IPS-20b (cell line): Measurements from ENCODE around the gene TENM3.

Experiments used
- H3K27ac ChIP-seq: one replicate; pipeline ENCODE4 v1.5.1; 2013; ENCODE audit warnings: low read length
- H3K27me3 ChIP-seq: 2 replicates; pipeline ENCODE4 v1.6.1; 2013; ENCODE audit warnings: mild to moderate bottlenecking, low read length, inconsistent platforms; ENCODE audit not compliant: insufficient read depth
- H3K36me3 ChIP-seq: 2 replicates; pipeline ENCODE4 v1.6.1; 2013; ENCODE audit warnings: low read depth, mild to moderate bottlenecking, inconsistent platforms, low read length, moderate library complexity; ENCODE audit not compliant: insufficient read depth
- H3K4me1 ChIP-seq: 2 replicates; pipeline ENCODE4 v1.6.1; 2013; ENCODE audit warnings: mild to moderate bottlenecking, control low read depth, inconsistent platforms, low read length, moderate library complexity; ENCODE audit not compliant: insufficient read depth
- H3K4me3 ChIP-seq: 2 replicates; pipeline ENCODE4 v1.5.1; 2013; ENCODE audit warnings: mild to moderate bottlenecking, low read length, inconsistent platforms
- H3K9ac ChIP-seq: 2 replicates; pipeline ENCODE4 v1.6.1; 2013; ENCODE audit warnings: low read depth, mild to moderate bottlenecking, inconsistent platforms, low read length, moderate library complexity
- H3K9me3 ChIP-seq: 2 replicates; pipeline ENCODE4 v1.6.1; 2013; ENCODE audit warnings: mild to moderate bottlenecking, low read depth, low read length, inconsistent platforms; ENCODE audit not compliant: insufficient read depth

The TENM3 gene

DNA sequence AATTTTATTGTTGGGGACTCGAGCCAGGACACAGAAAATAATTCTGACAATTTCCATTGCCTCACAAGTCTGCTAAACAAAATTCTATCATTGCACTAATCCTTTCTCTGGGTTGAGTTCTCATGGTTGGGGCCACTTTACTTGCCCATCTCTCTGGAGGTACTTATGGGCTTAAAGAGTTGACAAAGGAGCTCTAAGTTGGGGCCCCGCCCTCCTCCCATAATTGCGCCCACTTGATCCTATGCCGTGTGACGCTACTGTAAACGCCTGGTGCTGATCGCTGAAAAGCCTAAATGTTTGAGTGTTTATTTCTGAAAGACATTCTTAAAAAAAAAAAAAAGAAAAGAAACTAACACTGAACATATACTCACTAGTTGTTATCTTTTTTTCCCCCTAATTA lies 103.0 kb downstream of the TENM3 start:
- Histone ChIP-seq H3K9ac (no peak overlapping the region), H3K4me3 (no peak overlapping the region), H3K9me3 (no peaks in the 10 kb centered on the region), H3K36me3 (no peaks in the 10 kb centered on the region), H3K27ac (no peak overlapping the region), H3K27me3 (no peaks in the 10 kb centered on the region), H3K4me1 (peaks cover 25% of the 10 kb centered on the region; the same call in 1 of the 2 replicates)

DNA sequence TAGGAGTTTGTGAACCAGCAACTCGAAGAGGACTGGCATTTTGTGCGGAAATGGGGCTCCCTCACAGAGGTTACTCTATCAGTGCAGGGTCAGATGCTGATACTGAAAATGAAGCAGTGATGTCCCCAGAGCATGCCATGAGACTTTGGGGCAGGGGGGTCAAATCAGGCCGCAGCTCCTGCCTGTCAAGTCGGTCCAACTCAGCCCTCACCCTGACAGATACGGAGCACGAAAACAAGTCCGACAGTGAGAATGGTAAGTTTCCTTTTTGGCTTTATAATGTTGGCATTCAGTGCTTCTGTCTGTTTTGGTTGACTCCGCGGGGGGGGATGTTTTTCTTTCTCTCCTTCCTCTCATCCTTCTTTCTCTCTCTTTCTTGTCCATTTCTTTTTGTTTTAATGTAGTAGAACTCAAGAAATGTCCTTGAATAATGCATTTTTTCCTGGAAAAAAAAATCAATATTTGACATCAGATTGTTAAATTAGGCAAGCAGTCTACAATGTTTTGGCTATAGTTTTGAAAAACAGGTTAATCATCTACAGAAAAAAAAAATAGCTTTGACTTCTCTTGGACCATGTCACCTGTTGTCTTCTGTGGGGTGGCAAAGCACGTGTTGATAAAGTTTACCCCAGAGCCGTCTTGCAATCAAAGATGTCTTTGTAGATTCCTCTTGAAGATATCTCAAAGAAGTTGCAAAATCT lies 103.6 kb downstream of the TENM3 start:
- no peaks in the 10 kb centered on the region for H3K36me3 ChIP-seq

DNA sequence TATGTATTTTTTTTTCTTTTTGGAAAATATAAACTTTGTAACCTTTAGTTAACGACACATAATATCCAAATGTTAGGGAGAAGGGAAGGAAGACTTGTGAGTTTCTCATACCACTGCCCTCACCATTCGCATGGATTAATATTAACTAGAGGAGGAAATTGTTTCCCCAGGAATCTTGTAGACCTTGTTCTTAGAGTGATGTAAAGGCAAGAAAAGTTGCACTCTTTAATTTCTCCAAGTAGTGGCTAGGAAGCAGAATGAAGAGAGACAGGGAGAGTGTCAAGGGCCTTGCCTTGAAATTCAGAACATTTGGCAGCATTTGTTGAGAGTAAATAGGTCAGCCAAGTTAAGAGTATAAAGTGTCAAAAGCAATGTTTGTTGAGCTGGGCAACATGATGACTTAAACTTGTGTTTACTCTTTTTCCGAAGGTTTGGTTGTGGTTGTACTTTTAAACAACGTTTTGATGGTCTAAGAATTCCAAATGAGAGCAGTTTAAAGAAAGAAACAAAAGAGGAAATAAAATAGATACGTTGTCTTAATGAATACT lies 105.7 kb downstream of the TENM3 start:
- Histone ChIP-seq H3K27ac (no peak overlapping the region), H3K9ac (no peak overlapping the region), H3K4me3 (no peak overlapping the region), H3K36me3 (no peaks in the 10 kb centered on the region), H3K9me3 (no peaks in the 10 kb centered on the region), H3K4me1 (peaks cover 14% of the 10 kb centered on the region; the same call in 1 of the 2 replicates), H3K27me3 (no peaks in the 10 kb centered on the region)

More for the DNA sequence above, 103.6 kb downstream of the TENM3 start:
- Histone ChIP-seq H3K27ac (no peak overlapping the region), H3K4me3 (no peak overlapping the region), H3K9ac (no peak overlapping the region), H3K4me1 (peaks cover 25% of the 10 kb centered on the region; the same call in 1 of the 2 replicates), H3K9me3 (no peaks in the 10 kb centered on the region), H3K27me3 (no peaks in the 10 kb centered on the region)

DNA sequence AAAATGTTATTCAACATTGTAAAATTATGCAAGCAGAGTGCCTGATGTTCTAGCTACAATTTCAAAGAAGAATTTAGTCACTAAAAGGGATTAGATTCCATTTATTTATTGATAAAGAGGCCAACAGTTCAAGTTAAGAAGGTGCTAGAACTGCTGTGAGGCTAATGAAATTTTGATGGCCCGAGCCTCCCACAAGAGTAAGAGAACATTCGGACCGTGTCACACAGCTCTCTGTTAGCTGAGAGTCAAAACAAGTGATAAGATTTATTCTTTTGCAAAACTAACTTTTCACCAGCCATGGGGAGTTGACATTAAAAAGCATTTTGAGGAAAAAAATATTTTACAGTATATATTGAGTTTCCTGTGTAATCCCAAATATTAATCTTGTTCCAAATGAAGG lies 106.8 kb downstream of the TENM3 start:
- Histone ChIP-seq H3K27me3 (no peaks in the 10 kb centered on the region), H3K27ac (no peak overlapping the region), H3K4me3 (no peak overlapping the region), H3K4me1 (peaks cover 3% of the 10 kb centered on the region; the same call in 1 of the 2 replicates), H3K36me3 (no peaks in the 10 kb centered on the region), H3K9ac (no peak overlapping the region), H3K9me3 (no peaks in the 10 kb centered on the region)

DNA sequence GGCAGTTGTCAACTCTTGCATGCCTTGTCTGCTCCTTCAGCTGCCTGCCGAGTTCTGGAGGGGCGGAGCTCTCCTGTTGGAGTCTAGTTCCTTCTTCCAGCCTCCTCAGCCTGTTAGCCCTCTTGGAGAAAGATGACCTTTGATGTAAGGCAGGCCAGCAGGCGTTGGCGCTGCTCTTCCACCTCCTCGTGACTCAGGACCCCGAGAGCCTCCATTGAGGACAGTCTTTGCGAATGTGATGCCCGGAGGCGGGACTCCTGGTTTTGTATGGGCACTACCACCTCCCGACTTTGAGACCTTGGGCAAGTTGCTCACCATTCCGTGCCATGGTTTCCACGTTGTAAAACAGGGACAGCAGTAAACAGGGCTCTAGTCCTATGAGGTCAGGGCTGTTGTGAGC lies 108.3 kb downstream of the TENM3 start:
- H3K36me3 ChIP-seq = no peaks in the 10 kb centered on the region
- H3K27me3 ChIP-seq = no peaks in the 10 kb centered on the region
- no peak overlapping the region for H3K4me3 ChIP-seq
- no peaks in the 10 kb centered on the region for H3K9me3 ChIP-seq
- peaks cover 3% of the 10 kb centered on the region; the same call in 1 of the 2 replicates for H3K4me1 ChIP-seq
- no peak overlapping the region for H3K27ac ChIP-seq
- H3K9ac ChIP-seq = no peak overlapping the region

GRCh38 chr4:182354106-182354505 lies 110.9 kb downstream of the TENM3 start:
- Histone ChIP-seq H3K4me1 (no peaks in the 10 kb centered on the region), H3K4me3 (no peak overlapping the region), H3K9ac (no peak overlapping the region), H3K27me3 (no peaks in the 10 kb centered on the region), H3K9me3 (no peaks in the 10 kb centered on the region), H3K27ac (no peak overlapping the region), H3K36me3 (no peaks in the 10 kb centered on the region)

GRCh38 chr4:182354867-182355266 lies 111.7 kb downstream of the TENM3 start:
- Histone ChIP-seq H3K4me3 (no peak overlapping the region), H3K36me3 (no peaks in the 10 kb centered on the region), H3K27me3 (no peaks in the 10 kb centered on the region), H3K9ac (no peak overlapping the region), H3K27ac (no peak overlapping the region), H3K9me3 (no peaks in the 10 kb centered on the region), H3K4me1 (no peaks in the 10 kb centered on the region)

DNA sequence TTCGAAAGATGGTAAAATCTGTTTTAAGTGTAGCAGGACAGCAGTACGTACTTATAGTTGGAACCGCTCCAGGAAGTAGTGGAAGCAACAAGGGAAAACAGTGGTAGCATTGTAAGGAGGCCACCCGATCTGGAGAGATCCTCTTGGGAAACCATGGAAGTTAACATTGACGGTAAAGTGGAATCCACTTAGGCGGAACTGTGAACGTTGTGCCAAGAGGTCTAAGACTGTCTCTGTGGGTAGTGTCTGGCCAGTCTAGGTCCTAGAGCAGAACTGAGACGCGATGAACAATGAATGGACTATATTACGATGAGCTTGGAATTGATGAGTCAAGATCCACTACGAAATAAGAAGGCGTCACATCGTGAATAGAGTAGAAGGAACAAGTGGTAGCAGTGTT lies 124.0 kb downstream of the TENM3 start:
- H3K27ac ChIP-seq = no peak overlapping the region
- H3K27me3 ChIP-seq = no peaks in the 10 kb centered on the region
- no peaks in the 10 kb centered on the region for H3K36me3 ChIP-seq
- H3K4me1 ChIP-seq = peaks cover 18% of the 10 kb centered on the region
- H3K9ac ChIP-seq = no peak overlapping the region
- no peak overlapping the region for H3K4me3 ChIP-seq
- peaks cover 3% of the 10 kb centered on the region; the same call in 1 of the 2 replicates for H3K9me3 ChIP-seq

DNA sequence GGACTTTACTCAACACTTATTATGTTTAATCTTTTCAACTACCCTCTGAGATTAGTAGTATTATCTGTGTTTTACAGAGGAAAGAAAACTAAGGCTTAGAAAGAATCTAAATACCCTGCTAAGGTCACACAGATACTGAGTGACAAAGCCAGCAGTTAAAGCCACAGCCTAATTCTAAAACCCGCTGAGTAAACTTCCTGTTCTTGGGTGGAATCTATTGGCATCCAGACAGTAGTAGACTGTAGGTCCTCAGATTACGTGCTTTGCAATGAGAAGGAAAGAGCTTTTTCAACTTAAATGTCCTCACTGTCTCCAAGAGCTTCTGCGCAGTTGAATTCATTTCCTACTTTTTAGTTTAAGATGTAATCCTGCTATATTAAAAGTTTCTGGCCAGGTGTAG lies 126.0 kb downstream of the TENM3 start:
- H3K27ac ChIP-seq = no peak overlapping the region
- H3K4me1 ChIP-seq = peaks cover 18% of the 10 kb centered on the region
- no peak overlapping the region for H3K9ac ChIP-seq
- no peaks in the 10 kb centered on the region for H3K27me3 ChIP-seq
- no peaks in the 10 kb centered on the region; the same call in 1 of the 2 replicates for H3K9me3 ChIP-seq
- H3K36me3 ChIP-seq = peaks cover 8% of the 10 kb centered on the region
- H3K4me3 ChIP-seq = no peak overlapping the region

DNA sequence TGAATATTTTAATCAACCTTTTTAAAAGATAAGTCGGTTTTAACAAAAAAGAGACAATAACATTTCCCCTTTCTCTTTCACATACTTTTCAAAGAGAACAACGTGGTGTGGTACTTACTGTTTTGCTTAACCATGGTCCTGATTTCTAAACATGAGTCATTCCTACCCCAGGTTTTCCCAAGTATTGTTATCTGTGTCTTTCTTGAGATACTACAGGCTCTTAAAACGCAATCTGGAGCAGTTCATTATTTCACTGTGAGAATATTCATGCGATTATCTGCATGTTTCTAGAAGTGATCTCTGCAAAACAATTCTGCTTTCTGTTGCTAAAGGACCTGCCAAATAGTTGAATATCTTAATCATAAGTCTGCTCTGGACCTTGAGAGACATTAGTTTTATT lies 127.3 kb downstream of the TENM3 start:
- H3K27ac ChIP-seq = no peak overlapping the region
- no peak overlapping the region for H3K9ac ChIP-seq
- no peak overlapping the region for H3K4me3 ChIP-seq
- H3K36me3 ChIP-seq = peaks cover 8% of the 10 kb centered on the region
- H3K9me3 ChIP-seq = no peaks in the 10 kb centered on the region; the same call in 1 of the 2 replicates
- H3K4me1 ChIP-seq = peaks cover 18% of the 10 kb centered on the region
- H3K27me3 ChIP-seq = no peaks in the 10 kb centered on the region

GRCh38 chr4:182380771-182381181 lies 137.6 kb downstream of the TENM3 start:
- Histone ChIP-seq H3K4me1 (peaks cover 11% of the 10 kb centered on the region; the same call in 1 of the 2 replicates), H3K4me3 (no peak overlapping the region), H3K9me3 (no peaks in the 10 kb centered on the region), H3K27ac (no peak overlapping the region), H3K9ac (no peak overlapping the region), H3K27me3 (no peaks in the 10 kb centered on the region), H3K36me3 (no peaks in the 10 kb centered on the region)

- no peak overlapping the region for H3K27ac ChIP-seq
These were observed 139.7 kb downstream of the TENM3 start for GRCh38 chr4:182382941-182383340.

More at GRCh38 chr4:182382941-182383340, 139.7 kb downstream of the TENM3 start:
- H3K9me3 ChIP-seq = no peaks in the 10 kb centered on the region
- H3K36me3 ChIP-seq = no peaks in the 10 kb centered on the region
- H3K27me3 ChIP-seq = no peaks in the 10 kb centered on the region
- H3K4me3 ChIP-seq = no peak overlapping the region
- H3K4me1 ChIP-seq = peaks cover 11% of the 10 kb centered on the region; the same call in 1 of the 2 replicates
- no peak overlapping the region for H3K9ac ChIP-seq
